HCT116 (cell line): ENCODE measurements around the gene ADIRF.
A peak's percentile ranks its signal among the peaks of the same experiment; 100 is the strongest.

Source experiments
- EZH2 ChIP-seq: fragments of 200-600 bp; sonication (generic); IDR thresholded peaks from 2 replicates; pipeline ENCODE4 v1.6.1; 2017; ENCODE audit warnings: antibody characterized with exemption, mixed run types
- FOSL1 ChIP-seq: IDR thresholded peaks from 2 replicates; pipeline ENCODE4 v1.6.1; 2012; ENCODE audit warnings: low read depth
- JUND ChIP-seq: IDR thresholded peaks from 2 replicates; pipeline ENCODE4 v1.6.1; 2012
- POLR2A ChIP-seq: IDR thresholded peaks from 2 replicates; pipeline ENCODE4 v1.7.0; 2011; ENCODE audit warnings: borderline replicate concordance; ENCODE audit not compliant: insufficient read depth, insufficient read length; ENCODE audit errors: extremely low read depth
- POLR2AphosphoS5 ChIP-seq: IDR thresholded peaks from 2 replicates; pipeline ENCODE4 v1.6.1; 2011; ENCODE audit warnings: mild to moderate bottlenecking, low read depth, low read length, moderate library complexity
- SIN3A ChIP-seq: IDR thresholded peaks from 2 replicates; pipeline ENCODE4 v1.6.1; 2012; ENCODE audit warnings: low read depth
- SRF ChIP-seq: IDR thresholded peaks from 2 replicates; pipeline ENCODE4 v1.6.1; 2012; ENCODE audit warnings: low read depth
- TF ChIP-seq, protein P1 (sequence below), 3 experiments: fragments of 200-600 bp in 1 of 3; sonication (generic) in 1 of 3; IDR thresholded peaks in 2 of 3; conservative IDR thresholded peaks in 1 of 3; 2 replicates each; pipeline ENCODE4 v1.5.1; 2012 to 2017; ENCODE audit warnings: low read depth in 2 of 3, low read length in 2 of 3, antibody characterized with exemption in 1 of 3, borderline replicate concordance in 1 of 3, control low read depth in 1 of 3, mild to moderate bottlenecking in 1 of 3, mixed read lengths in 1 of 3, mixed run types in 1 of 3, moderate library complexity in 1 of 3; ENCODE audit not compliant: insufficient read depth in 1 of 3

DNA sequence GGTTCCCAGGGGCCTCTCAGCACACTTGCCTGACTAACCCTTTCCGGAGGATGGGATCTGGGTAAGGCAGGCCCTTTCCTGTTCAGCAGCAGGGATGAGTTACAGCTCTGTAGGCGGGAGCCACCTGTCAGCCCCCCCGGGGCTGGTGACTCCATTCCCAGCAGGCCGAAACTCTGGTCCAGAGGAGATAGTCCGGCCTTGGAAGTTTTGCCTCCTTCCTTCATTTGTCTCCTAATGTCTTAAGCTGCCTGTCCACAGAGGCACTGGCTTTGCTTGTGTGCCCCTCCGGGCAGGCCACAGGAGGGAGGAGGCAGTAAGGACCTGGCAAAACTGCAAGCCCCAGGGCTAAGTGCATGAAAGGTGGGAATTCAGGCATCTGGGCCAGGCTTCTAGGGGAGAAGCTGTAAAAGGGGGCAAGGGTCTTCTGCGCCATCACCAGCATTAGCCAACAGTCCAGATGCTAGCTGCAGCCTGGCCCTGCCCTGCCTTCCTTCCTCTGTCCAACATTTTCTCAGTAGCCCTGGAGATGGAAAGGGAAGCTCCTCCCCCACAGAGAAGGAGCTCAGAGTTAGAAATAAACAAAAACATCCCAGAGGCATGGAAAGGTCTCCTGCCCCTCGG lies 1.2 kb downstream of the ADIRF start:
- no peak for TF ChIP-seq POLR2A
- TF ChIP-seq, protein P1, sequence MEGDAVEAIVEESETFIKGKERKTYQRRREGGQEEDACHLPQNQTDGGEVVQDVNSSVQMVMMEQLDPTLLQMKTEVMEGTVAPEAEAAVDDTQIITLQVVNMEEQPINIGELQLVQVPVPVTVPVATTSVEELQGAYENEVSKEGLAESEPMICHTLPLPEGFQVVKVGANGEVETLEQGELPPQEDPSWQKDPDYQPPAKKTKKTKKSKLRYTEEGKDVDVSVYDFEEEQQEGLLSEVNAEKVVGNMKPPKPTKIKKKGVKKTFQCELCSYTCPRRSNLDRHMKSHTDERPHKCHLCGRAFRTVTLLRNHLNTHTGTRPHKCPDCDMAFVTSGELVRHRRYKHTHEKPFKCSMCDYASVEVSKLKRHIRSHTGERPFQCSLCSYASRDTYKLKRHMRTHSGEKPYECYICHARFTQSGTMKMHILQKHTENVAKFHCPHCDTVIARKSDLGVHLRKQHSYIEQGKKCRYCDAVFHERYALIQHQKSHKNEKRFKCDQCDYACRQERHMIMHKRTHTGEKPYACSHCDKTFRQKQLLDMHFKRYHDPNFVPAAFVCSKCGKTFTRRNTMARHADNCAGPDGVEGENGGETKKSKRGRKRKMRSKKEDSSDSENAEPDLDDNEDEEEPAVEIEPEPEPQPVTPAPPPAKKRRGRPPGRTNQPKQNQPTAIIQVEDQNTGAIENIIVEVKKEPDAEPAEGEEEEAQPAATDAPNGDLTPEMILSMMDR (IDR thresholded peaks at IDR 0.05 in 2 of 3, conservative IDR thresholded peaks at IDR 0.05 in 1 of 3; ENCODE audit: borderline replicate concordance in 1 of 3, insufficient read depth in 1 of 3, low read depth in 2 of 3, low read length in 2 of 3): no peak
- TF ChIP-seq EZH2: no peak
- no peak for TF ChIP-seq SIN3A
- TF ChIP-seq POLR2AphosphoS5: 0 out of 2 replicates have a peak, but pooled peaks have one; percentile 42
- TF ChIP-seq SRF: no peak
- no peak for TF ChIP-seq JUND
- TF ChIP-seq FOSL1: no peak
